ENCODE results near the gene CRYM. TPM values are rescaled to one million over a fixed set of nuclear protein-coding genes. Genes with fewer than 3 reads are reported as not detected.

The CRYM gene
- total RNA-seq, 1 donor from 2014 or later, result 0.79 TPM

GRCh38 chr16:21281698-21282389, 3.8 kb upstream of the CRYM start:
- H3K27me3 ChIP-seq (ENCODE audit: control insufficient read depth, insufficient read depth, low read length), result peaks cover 8% of the 10 kb centered on the region
- no peaks in the 10 kb centered on the region for H3K36me3 ChIP-seq (ENCODE audit: control insufficient read depth, insufficient read depth, low read length)
- no peak for FAIRE-seq
- TF ChIP-seq, protein P1, sequence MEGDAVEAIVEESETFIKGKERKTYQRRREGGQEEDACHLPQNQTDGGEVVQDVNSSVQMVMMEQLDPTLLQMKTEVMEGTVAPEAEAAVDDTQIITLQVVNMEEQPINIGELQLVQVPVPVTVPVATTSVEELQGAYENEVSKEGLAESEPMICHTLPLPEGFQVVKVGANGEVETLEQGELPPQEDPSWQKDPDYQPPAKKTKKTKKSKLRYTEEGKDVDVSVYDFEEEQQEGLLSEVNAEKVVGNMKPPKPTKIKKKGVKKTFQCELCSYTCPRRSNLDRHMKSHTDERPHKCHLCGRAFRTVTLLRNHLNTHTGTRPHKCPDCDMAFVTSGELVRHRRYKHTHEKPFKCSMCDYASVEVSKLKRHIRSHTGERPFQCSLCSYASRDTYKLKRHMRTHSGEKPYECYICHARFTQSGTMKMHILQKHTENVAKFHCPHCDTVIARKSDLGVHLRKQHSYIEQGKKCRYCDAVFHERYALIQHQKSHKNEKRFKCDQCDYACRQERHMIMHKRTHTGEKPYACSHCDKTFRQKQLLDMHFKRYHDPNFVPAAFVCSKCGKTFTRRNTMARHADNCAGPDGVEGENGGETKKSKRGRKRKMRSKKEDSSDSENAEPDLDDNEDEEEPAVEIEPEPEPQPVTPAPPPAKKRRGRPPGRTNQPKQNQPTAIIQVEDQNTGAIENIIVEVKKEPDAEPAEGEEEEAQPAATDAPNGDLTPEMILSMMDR (IDR thresholded peaks at IDR 0.05; ENCODE audit: insufficient read depth, low read length, severe bottlenecking), result no peak
- no peak overlapping the region for H3K4me3 ChIP-seq (ENCODE audit: low read depth, low read length)
- DNase-seq (ENCODE audit: low read depth), result no peak

GRCh38 chr16:21279501-21279900, 1.4 kb upstream of the CRYM start:
- H3K36me3 ChIP-seq (ENCODE audit: control insufficient read depth, insufficient read depth, low read length), result no peaks in the 10 kb centered on the region
- H3K27me3 ChIP-seq (ENCODE audit: control insufficient read depth, insufficient read depth, low read length), result peaks cover 8% of the 10 kb centered on the region
- H3K4me3 ChIP-seq (ENCODE audit: low read depth, low read length), result no peak overlapping the region
- DNase-seq (ENCODE audit: low read depth), result no peak
- TF ChIP-seq, protein P1 (IDR thresholded peaks at IDR 0.05; ENCODE audit: insufficient read depth, low read length, severe bottlenecking), result no peak
- FAIRE-seq, result no peak

DNA sequence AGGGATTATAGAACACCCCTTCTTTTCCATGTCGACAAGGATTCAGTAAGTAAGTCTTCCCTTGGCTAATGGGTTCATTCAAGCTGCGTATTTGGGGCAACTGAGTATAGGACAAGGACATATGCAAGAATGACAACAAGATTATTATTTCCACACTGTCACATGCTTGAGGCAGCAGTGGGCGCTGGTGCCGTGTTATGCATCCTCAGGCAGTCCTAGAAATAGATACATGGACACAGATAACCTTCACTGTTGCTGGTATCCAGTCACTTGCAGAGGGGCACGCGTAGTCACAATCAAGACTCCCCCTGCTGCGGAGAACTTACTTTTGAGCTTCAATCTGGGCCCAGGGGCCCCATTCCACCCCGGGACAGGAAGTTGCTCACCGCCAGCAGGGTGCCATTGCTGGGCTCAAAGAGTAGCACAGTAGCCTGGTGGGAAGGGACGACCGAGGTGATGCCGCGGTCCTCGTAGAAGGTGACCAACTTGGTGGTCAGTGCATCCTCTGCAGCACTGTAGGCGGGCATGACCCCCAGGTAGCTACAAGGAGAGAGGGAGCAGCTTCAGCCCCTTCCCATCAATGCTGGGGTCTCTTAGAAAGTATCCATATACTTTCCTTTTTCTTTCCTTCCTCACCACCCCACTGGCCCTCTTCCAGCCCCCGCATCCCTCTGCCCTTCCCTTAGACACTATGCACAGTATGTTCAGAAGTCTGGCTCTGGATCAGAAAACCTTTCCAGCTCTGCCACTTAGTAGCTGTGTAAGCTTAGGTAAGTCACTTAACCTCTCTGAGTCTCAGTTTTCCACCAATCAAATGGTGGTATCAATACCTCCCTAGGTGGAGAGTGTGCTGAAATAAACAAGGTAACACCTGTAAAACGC, 804 bp downstream of the CRYM start:
- no peaks in the 10 kb centered on the region for H3K36me3 ChIP-seq (ENCODE audit: control insufficient read depth, insufficient read depth, low read length)
- peaks cover 8% of the 10 kb centered on the region for H3K27me3 ChIP-seq (ENCODE audit: control insufficient read depth, insufficient read depth, low read length)
- DNase-seq (ENCODE audit: low read depth), result no peak
- no peak for FAIRE-seq
- H3K4me3 ChIP-seq (ENCODE audit: low read depth, low read length), result no peak overlapping the region
- TF ChIP-seq, protein P1 (IDR thresholded peaks at IDR 0.05; ENCODE audit: insufficient read depth, low read length, severe bottlenecking), result no peak

GRCh38 chr16:21276090-21276489, 2.0 kb downstream of the CRYM start:
- H3K27me3 ChIP-seq (ENCODE audit: control insufficient read depth, insufficient read depth, low read length), result peaks cover 8% of the 10 kb centered on the region
- DNase-seq (ENCODE audit: low read depth) (no peak), FAIRE-seq (no peak)
- no peak overlapping the region for H3K4me3 ChIP-seq (ENCODE audit: low read depth, low read length)
- H3K36me3 ChIP-seq (ENCODE audit: control insufficient read depth, insufficient read depth, low read length), result no peaks in the 10 kb centered on the region
- TF ChIP-seq, protein P1 (IDR thresholded peaks at IDR 0.05; ENCODE audit: insufficient read depth, low read length, severe bottlenecking), result no peak

DNA sequence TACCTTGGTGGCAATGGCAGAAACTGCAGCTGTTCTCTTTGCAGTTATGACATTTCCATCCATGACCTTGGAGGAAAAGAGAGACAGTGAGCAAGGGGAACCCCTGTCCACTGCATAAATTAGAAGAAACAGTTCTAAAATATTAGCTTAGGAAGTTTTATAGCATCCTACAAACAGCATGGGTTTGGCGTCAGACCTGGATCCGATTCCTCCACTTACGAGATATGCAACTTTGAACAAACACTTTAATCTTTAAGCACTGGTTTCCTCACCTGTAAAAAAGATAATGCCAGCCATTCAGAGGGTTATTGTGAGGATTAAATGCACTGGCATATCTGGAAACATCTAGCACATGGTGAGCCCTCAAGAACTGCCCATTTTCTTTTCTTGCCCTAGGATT, 2.6 kb downstream of the CRYM start:
- Histone ChIP-seq H3K27me3 (ENCODE audit: control insufficient read depth, insufficient read depth, low read length) (peaks cover 8% of the 10 kb centered on the region), H3K4me3 (ENCODE audit: low read depth, low read length) (no peak overlapping the region), H3K36me3 (ENCODE audit: control insufficient read depth, insufficient read depth, low read length) (no peaks in the 10 kb centered on the region)
- DNase-seq (ENCODE audit: low read depth) (no peak), FAIRE-seq (no peak)
- TF ChIP-seq, protein P1 (IDR thresholded peaks at IDR 0.05; ENCODE audit: insufficient read depth, low read length, severe bottlenecking), result no peak
